Aortic smooth muscle cell (primary cell): ENCODE measurements around the gene OLFM3. TPM values are rescaled to one million over a fixed set of nuclear protein-coding genes. Genes with fewer than 3 reads are reported as not detected.

Source experiments
- total RNA-seq: library from RNA; depleted of rRNA; stranded (reverse); fragments of >200 nt; gene quantifications from 2 replicates; pipeline ENCODE4 v1.2.3, GENCODE V29; 2014

The OLFM3 gene
- not detected in 2 replicates for total RNA-seq

GRCh38 chr1:101996825-101997465 lies at the start of gene OLFM3:
Gene OLFM3 (minus strand): TSS chr1:101996926.

